Measurements from ENCODE around the gene TMEM134.

The TMEM134 gene

DNA sequence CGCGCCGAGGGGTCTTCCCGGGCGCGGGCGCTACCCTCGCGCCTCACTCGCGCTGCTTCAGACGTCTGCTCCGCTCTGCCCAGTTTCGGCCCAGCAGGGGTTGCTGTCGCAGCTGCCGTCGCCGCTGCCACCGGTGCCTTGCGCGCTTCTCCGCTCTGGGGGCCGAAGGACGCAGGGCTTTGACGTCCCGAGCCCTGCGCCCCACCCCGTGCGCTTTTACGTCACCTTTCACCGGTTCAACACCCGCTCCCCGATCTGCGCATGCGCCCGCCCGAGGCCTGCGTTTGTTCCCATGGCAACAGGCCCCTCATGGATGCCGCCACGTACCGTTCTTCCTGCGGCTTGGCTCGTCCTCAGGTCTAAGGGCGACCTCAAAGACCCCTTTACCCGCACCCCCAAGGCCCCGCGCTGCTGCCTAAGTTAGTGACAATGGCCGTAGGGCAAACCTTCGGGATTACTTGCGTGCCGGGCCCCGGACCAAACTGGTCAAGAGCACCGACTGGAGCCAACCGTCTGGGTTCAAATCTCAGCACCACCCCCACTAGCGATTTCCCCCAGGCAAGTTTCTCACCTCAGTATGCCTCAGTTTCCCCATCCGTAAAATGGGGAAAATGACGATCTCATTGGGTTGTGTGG is 39.6 kb upstream of the TMEM134 start:
- TF ChIP-seq, protein P1, sequence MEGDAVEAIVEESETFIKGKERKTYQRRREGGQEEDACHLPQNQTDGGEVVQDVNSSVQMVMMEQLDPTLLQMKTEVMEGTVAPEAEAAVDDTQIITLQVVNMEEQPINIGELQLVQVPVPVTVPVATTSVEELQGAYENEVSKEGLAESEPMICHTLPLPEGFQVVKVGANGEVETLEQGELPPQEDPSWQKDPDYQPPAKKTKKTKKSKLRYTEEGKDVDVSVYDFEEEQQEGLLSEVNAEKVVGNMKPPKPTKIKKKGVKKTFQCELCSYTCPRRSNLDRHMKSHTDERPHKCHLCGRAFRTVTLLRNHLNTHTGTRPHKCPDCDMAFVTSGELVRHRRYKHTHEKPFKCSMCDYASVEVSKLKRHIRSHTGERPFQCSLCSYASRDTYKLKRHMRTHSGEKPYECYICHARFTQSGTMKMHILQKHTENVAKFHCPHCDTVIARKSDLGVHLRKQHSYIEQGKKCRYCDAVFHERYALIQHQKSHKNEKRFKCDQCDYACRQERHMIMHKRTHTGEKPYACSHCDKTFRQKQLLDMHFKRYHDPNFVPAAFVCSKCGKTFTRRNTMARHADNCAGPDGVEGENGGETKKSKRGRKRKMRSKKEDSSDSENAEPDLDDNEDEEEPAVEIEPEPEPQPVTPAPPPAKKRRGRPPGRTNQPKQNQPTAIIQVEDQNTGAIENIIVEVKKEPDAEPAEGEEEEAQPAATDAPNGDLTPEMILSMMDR (IDR thresholded peaks at IDR 0.05; ENCODE audit: borderline replicate concordance, control extremely low read depth, extremely low read depth, insufficient read depth, missing control alignments), result no peak
- peak; percentile 99 for DNase-seq (ENCODE audit: low spot score)
- in situ Hi-C loops (cut with MboI; ENCODE audit: low sequenced_read_pairs, unreplicated experiment), result loop anchor here (10.0 kb wide), 1 partner anchor 124 kb away; no protein-coding TSS in a partner anchor

DNA sequence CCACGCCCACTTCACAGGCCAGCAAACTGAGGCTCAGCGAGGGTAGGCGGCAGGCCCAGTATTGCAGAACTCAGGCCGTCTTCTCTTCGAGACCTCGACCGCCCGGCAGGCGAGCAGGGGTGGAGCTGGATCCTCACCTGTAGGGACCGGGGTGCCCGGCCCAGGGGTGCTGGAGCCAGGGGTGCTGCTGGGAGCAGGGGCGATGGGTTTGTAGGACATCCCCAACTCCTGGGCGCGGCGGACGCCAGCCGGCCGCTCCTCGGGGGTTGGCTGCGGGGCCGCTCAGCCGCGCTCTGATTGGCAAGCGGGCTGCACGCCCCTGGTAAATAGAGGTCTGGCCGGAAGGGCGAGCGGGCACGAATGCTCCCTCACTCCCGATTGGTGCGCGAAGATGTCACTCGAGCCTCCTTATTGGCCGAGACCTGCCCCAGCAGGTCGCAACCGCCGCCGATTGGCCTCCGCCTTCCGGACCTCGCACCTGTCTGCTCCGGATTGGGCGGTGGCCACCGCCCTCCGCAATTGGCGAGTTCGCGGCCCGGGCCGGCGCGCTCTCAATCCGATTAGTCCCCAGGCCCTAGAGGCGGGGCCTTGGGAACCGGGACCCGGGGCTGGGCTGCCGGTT is 38.9 kb upstream of the TMEM134 start, which contains the start of gene CDK2AP2:
TSS of gene CDK2AP2 (minus strand) at position 299 of the 622 bp plus-strand sequence. CDS start at position 219, 80 bp downstream.
- DNase-seq (ENCODE audit: low spot score), result peak; percentile 99
- TF ChIP-seq, protein P1 (IDR thresholded peaks at IDR 0.05; ENCODE audit: borderline replicate concordance, control extremely low read depth, extremely low read depth, insufficient read depth, missing control alignments), result no peak
- in situ Hi-C loops (cut with MboI; ENCODE audit: low sequenced_read_pairs, unreplicated experiment), result loop anchor here (10.0 kb wide), 1 partner anchor 123 kb away; no protein-coding TSS in a partner anchor

DNA sequence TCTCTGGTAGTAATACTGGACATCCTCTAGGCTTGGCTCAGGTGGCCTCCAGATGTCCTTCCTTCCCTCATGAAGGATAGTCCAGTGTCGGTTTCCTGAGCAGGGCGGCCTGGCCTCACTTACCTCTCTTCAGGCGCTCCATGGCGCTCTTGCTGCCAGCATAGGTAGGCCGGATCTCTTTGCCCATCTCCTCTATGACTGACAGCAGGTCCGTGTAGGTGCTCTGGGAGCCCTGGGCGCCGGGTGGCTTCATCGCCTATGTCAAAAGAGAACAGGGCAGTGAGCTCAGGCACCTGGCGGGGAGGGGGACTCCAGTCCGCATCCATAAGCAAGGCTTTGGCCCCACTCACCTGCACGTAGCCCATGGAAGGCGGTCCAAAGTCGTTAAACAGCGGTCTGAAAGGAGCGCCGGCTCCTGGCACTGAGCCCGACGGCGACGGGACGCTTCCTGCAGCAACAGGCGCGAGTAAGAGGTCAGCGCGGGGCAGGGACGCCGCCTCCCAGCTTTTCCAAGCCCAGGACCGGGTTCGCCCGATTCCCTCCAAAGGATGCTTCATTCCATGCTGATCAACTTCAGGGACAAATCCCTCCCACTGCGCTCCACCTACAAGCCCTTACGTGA is 38.3 kb upstream of the TMEM134 start:
- TF ChIP-seq, protein P1 (IDR thresholded peaks at IDR 0.05; ENCODE audit: borderline replicate concordance, control extremely low read depth, extremely low read depth, insufficient read depth, missing control alignments), result no peak
- no peak for DNase-seq (ENCODE audit: low spot score)
- in situ Hi-C loops (cut with MboI; ENCODE audit: low sequenced_read_pairs, unreplicated experiment), result loop anchor here (10.0 kb wide), 1 partner anchor 123 kb away; no protein-coding TSS in a partner anchor

DNA sequence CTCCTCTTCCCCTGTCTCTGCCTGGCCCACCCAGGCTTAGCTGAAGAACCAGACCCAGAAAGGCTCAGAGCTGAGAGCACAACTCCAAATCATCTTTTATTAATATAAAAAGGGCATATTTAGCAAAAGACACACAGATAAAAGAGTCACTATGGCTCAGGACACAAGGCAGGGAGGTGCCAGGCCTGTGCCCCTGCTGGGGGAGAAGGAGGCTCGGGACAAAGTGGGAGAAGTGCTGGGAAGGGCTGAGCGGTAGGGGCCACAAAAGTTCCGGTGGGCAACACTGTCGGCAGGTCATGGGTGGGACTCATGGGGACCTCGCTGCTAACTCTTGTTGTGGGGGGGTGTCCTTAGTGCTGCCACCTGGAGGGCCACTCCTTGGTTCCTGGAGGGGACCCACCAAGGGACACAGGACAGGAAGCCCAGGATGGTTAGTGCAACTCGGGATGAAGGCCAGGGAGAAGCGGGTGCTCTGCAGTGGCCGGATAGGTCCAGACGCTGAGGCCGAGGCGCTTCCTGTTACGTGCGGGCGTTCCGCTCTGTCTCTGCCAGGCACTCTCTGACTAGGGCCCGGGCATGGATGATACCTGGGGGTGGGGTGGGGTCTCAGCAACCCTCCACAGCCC is 37.5 kb upstream of the TMEM134 start:
- in situ Hi-C loops (cut with MboI; ENCODE audit: low sequenced_read_pairs, unreplicated experiment), result loop anchor here (10.0 kb wide), 1 partner anchor 122 kb away; no protein-coding TSS in a partner anchor
- no peak for DNase-seq (ENCODE audit: low spot score)
- TF ChIP-seq, protein P1 (IDR thresholded peaks at IDR 0.05; ENCODE audit: borderline replicate concordance, control extremely low read depth, extremely low read depth, insufficient read depth, missing control alignments), result no peak

DNA sequence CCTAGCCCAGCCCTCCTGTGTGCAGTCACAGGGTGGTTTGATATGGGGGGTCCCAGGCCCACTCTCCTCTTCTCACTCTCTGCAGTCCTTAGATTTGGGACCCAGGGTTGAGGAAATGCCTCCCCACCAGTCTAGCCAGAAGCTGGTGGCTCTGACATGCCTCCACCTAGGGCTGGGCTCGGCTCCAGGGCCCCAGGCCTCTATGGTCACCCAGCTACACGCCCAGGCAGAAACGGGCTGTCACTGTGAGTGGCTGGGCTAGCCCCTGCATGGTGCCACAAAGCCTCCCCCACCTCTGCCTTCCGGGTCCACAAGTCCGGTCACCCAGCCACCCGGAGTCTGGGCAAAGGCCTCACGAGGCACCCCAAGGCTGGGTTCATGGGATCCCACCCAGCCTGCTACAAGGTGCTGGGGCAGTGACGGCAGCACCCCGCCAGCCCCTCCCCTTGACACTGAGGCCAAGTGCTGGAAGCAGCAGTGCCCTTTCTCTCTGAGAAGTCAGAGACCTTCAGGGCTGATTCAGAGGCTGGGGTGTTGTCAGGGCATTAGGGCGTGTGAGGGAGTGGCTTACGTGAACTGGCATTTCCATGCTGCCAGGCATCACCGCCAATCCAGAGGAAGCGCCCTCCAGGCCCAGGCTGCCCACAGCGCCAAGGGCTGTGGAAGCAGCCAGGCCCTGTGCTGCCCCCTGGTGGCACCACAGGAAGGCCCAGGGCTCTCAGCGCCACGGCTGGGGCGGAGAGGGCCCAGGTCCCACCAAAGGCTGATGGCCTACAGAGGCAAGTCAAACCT is 36.8 kb upstream of the TMEM134 start:
- TF ChIP-seq, protein P1 (IDR thresholded peaks at IDR 0.05; ENCODE audit: borderline replicate concordance, control extremely low read depth, extremely low read depth, insufficient read depth, missing control alignments), result peak; percentile 95
- peak; percentile 85 for DNase-seq (ENCODE audit: low spot score)
- in situ Hi-C loops (cut with MboI; ENCODE audit: low sequenced_read_pairs, unreplicated experiment), result loop anchor here (10.0 kb wide), 1 partner anchor 121 kb away; no protein-coding TSS in a partner anchor

Data from GM13976 (cell line).